Stomach smooth muscle (tissue), 2 donors: ENCODE data around the gene KLF4.

Experiments
- H3K27ac ChIP-seq: one replicate; pipeline ENCODE4 v1.7.0; 2013; ENCODE audit warnings: mild to moderate bottlenecking, low read length, inconsistent platforms
- H3K27me3 ChIP-seq, 2 donors: one replicate each; pipeline ENCODE4 v1.7.0; 2013; ENCODE audit warnings: low read length in 2 of 2; ENCODE audit not compliant: insufficient read depth in 2 of 2, control insufficient read depth in 1 of 2
- H3K36me3 ChIP-seq, 2 donors: one replicate each; pipeline ENCODE4 v1.7.0; 2013; ENCODE audit warnings: low read length in 2 of 2; ENCODE audit not compliant: control insufficient read depth in 2 of 2, insufficient read depth in 2 of 2
- H3K4me1 ChIP-seq: one replicate; pipeline ENCODE4 v1.7.0; 2013; ENCODE audit warnings: low read length; ENCODE audit not compliant: control insufficient read depth, insufficient read depth
- H3K4me3 ChIP-seq, 2 donors: one replicate each; pipeline ENCODE4 v1.7.0; 2013; ENCODE audit warnings: low read length in 2 of 2
- H3K9ac ChIP-seq, 2 donors: one replicate each; pipeline ENCODE4 v1.7.0; 2013; ENCODE audit warnings: low read length in 2 of 2, mild to moderate bottlenecking in 1 of 2
- H3K9me3 ChIP-seq, 2 donors: one replicate each; pipeline ENCODE4 v1.7.0; 2013; ENCODE audit warnings: low read length in 2 of 2; ENCODE audit not compliant: control insufficient read depth in 2 of 2
- donor health status: healthy.
- donor health status: Pancreatic carcinoma.

KLF4 gene

GRCh38 chr9:107489687-107490605 lies at the start of gene KLF4:
Gene KLF4 (minus strand): TSS chr9:107489769. CDS start chr9:107489172, 597 bp downstream.
- Histone ChIP-seq H3K4me3 (peak within 1 kb of the TSS; percentile 88 to 93), H3K36me3 (peaks cover 5 to 9% of the 10 kb centered on the region in 2 donors), H3K27me3 (no peaks in the 10 kb centered on the region), H3K9ac (peak within 1 kb of the TSS; percentile 92 to 94), H3K27ac (peak within 1 kb of the TSS; percentile 95), H3K9me3 (no peaks in the 10 kb centered on the region), H3K4me1 (peaks cover 33% of the 10 kb centered on the region)

GRCh38 chr9:107536462-107536861 lies 46.9 kb upstream of the KLF4 start:
- Histone ChIP-seq H3K4me1 (no peaks in the 10 kb centered on the region), H3K4me3 (no peak overlapping the region), H3K9ac (no peak overlapping the region), H3K36me3 (no peaks in the 10 kb centered on the region), H3K27ac (no peak overlapping the region), H3K9me3 (no peaks in the 10 kb centered on the region), H3K27me3 (no peaks in the 10 kb centered on the region)

- no peak overlapping the region for H3K4me3 ChIP-seq
- H3K9me3 ChIP-seq, result no peaks in the 10 kb centered on the region
- no peaks in the 10 kb centered on the region for H3K4me1 ChIP-seq
- H3K27me3 ChIP-seq, result no peaks in the 10 kb centered on the region
- no peak overlapping the region for H3K9ac ChIP-seq
- no peaks in the 10 kb centered on the region for H3K36me3 ChIP-seq
- no peak overlapping the region for H3K27ac ChIP-seq
Measured at GRCh38 chr9:107534510-107535078, 45.0 kb upstream of the KLF4 start.

- Histone ChIP-seq H3K27ac (no peak overlapping the region), H3K36me3 (no peaks in the 10 kb centered on the region), H3K9me3 (no peaks in the 10 kb centered on the region), H3K4me1 (no peaks in the 10 kb centered on the region), H3K27me3 (no peaks in the 10 kb centered on the region), H3K9ac (no peak overlapping the region), H3K4me3 (no peak overlapping the region)
Measured at GRCh38 chr9:107530679-107531078, 41.1 kb upstream of the KLF4 start.

GRCh38 chr9:107528686-107529085 lies 39.1 kb upstream of the KLF4 start:
- Histone ChIP-seq H3K9me3 (no peaks in the 10 kb centered on the region), H3K36me3 (no peaks in the 10 kb centered on the region), H3K4me1 (no peaks in the 10 kb centered on the region), H3K27ac (no peak overlapping the region), H3K4me3 (no peak overlapping the region), H3K27me3 (no peaks in the 10 kb centered on the region), H3K9ac (no peak overlapping the region)

GRCh38 chr9:107523539-107523938 lies 34.0 kb upstream of the KLF4 start:
- no peaks in the 10 kb centered on the region for H3K4me1 ChIP-seq
- no peak overlapping the region for H3K27ac ChIP-seq
- no peaks in the 10 kb centered on the region for H3K27me3 ChIP-seq
- no peak overlapping the region for H3K9ac ChIP-seq
- no peaks in the 10 kb centered on the region for H3K36me3 ChIP-seq
- H3K9me3 ChIP-seq, result no peaks in the 10 kb centered on the region
- no peak overlapping the region for H3K4me3 ChIP-seq

- Histone ChIP-seq H3K4me3 (no peak overlapping the region), H3K36me3 (no peaks in the 10 kb centered on the region), H3K27me3 (no peaks in the 10 kb centered on the region), H3K9me3 (no peaks in the 10 kb centered on the region), H3K27ac (no peak overlapping the region), H3K4me1 (no peaks in the 10 kb centered on the region), H3K9ac (no peak overlapping the region)
Measured at GRCh38 chr9:107520186-107520585, 30.6 kb upstream of the KLF4 start.

GRCh38 chr9:107518037-107518807 lies 28.7 kb upstream of the KLF4 start:
- Histone ChIP-seq H3K4me1 (no peaks in the 10 kb centered on the region), H3K9ac (no peak overlapping the region), H3K4me3 (no peak overlapping the region), H3K27me3 (no peaks in the 10 kb centered on the region), H3K27ac (no peak overlapping the region), H3K36me3 (no peaks in the 10 kb centered on the region), H3K9me3 (no peaks in the 10 kb centered on the region)

GRCh38 chr9:107513464-107514100 lies 24.0 kb upstream of the KLF4 start:
- H3K4me3 ChIP-seq, result no peak overlapping the region
- H3K4me1 ChIP-seq, result peaks cover 2% of the 10 kb centered on the region
- no peaks in the 10 kb centered on the region for H3K27me3 ChIP-seq
- H3K9me3 ChIP-seq, result no peaks in the 10 kb centered on the region
- no peak overlapping the region for H3K9ac ChIP-seq
- no peaks in the 10 kb centered on the region for H3K36me3 ChIP-seq
- no peak overlapping the region for H3K27ac ChIP-seq

GRCh38 chr9:107504585-107505455 lies 15.3 kb upstream of the KLF4 start:
- no peaks in the 10 kb centered on the region for H3K27me3 ChIP-seq
- peaks cover 3% of the 10 kb centered on the region for H3K4me1 ChIP-seq
- no peak overlapping the region for H3K4me3 ChIP-seq
- H3K36me3 ChIP-seq, result no peaks in the 10 kb centered on the region
- H3K27ac ChIP-seq, result no peak overlapping the region
- no peak overlapping the region for H3K9ac ChIP-seq
- no peaks in the 10 kb centered on the region for H3K9me3 ChIP-seq
